HG02981 (cell line): ENCODE measurements around the gene ARVCF.

Experiments used
- ATAC-seq: cut with Tn5 transposase; IDR thresholded peaks from one replicate; pipeline ENCODE4 v1.9.1; 2021; ENCODE audit warnings: mild to moderate bottlenecking, moderate library complexity; ENCODE audit not compliant: unreplicated experiment

The ARVCF gene

GRCh38 chr22:19976671-19977070 lies 40.0 kb downstream of the ARVCF start:
- ATAC-seq: no peak

- no peak for ATAC-seq
Observed at GRCh38 chr22:19975707-19976035, 41.0 kb downstream of the ARVCF start.

GRCh38 chr22:19974935-19975706 lies 41.5 kb downstream of the ARVCF start:
- no peak for ATAC-seq

GRCh38 chr22:19974268-19974861 lies 42.3 kb downstream of the ARVCF start:
- ATAC-seq: no peak

- no peak for ATAC-seq
Observed at GRCh38 chr22:19973551-19974267, 42.9 kb downstream of the ARVCF start.

- ATAC-seq: no peak
Observed at GRCh38 chr22:19972652-19973550, 43.7 kb downstream of the ARVCF start.

- ATAC-seq: no peak
Observed at GRCh38 chr22:19972251-19972650, 44.4 kb downstream of the ARVCF start.

GRCh38 chr22:19971276-19972124 lies 45.1 kb downstream of the ARVCF start:
- no peak for ATAC-seq

GRCh38 chr22:19970479-19971275 lies 45.9 kb downstream of the ARVCF start:
- ATAC-seq: no peak

- no peak for ATAC-seq
Observed at GRCh38 chr22:19970031-19970478, 46.6 kb downstream of the ARVCF start.

- ATAC-seq: no peak
Observed at GRCh38 chr22:19969141-19969928, 47.3 kb downstream of the ARVCF start.

GRCh38 chr22:19968450-19968891 lies 48.2 kb downstream of the ARVCF start:
- no peak for ATAC-seq

GRCh38 chr22:19967850-19968449 lies 48.7 kb downstream of the ARVCF start:
- ATAC-seq: no peak

- no peak for ATAC-seq
Observed at GRCh38 chr22:19966908-19967750, 49.5 kb downstream of the ARVCF start.

GRCh38 chr22:19965771-19966709 lies 50.6 kb downstream of the ARVCF start:
- ATAC-seq: no peak
